HG02973 (cell line): ENCODE measurements around the gene MAB21L2.

Experiments used
- ATAC-seq: cut with Tn5 transposase; IDR thresholded peaks from one replicate; pipeline ENCODE4 v1.9.1; 2021; ENCODE audit warnings: moderate library complexity; ENCODE audit not compliant: unreplicated experiment

The MAB21L2 gene

GRCh38 chr4:150600812-150601445 lies 19.0 kb downstream of the MAB21L2 start:
- ATAC-seq = no peak

DNA sequence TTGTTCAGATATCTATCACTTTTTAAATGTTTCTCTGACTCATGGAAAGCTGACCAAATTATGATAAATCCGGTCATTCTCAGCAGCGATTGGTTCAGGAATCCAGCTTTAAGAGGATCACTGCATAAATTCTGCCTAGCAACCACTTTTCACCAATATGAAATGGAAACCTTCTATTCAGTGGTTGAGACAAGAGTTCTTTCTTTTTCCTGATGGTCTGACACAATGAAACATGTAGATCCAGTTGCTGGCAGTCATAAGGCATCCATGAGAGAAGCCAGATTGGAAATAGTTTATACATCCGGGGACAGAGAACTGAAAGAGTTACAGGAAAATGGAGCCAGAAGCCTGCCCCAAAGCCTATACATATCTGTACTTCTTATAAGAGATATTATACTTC lies 27.2 kb downstream of the MAB21L2 start:
- ATAC-seq = no peak

- ATAC-seq = no peak
Measured at GRCh38 chr4:150619042-150619441, 37.1 kb downstream of the MAB21L2 start.

DNA sequence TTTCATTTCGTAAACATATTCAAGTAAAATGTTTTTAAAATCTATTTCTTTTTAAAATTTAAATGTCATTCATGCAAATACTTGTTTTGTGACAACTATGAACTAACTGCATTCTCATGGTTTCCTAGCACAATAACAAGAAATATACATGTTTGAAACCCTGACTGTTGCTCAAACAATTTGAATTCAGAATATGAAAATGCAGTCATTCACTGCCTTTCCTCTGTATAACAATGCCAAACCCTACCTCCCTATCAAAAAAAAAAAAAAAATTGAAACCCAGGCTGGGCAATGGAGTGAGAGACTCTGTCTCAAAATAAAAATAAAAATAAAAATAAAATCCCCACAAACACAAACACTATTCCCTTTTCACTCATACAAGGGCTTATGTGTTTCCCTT lies 42.1 kb downstream of the MAB21L2 start:
- ATAC-seq = no peak

DNA sequence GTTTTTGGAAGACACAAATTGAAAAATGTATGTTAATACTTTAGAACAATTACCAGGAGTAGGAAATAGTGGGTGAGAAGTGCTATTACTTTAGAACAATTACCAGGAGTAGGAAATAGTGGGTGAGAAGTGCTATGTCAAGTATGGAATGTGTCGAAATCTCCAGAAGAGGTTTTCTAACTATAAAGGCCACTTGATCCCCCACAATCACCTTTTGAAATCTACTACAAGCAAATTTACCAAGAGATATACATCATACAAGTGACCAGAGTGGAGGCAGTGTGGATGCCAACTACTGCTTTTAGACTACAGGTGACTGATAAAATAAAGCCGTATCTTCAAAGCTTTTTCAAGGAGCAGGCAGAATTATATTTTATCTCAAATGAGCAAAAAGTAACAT lies 43.1 kb downstream of the MAB21L2 start:
- ATAC-seq = no peak

DNA sequence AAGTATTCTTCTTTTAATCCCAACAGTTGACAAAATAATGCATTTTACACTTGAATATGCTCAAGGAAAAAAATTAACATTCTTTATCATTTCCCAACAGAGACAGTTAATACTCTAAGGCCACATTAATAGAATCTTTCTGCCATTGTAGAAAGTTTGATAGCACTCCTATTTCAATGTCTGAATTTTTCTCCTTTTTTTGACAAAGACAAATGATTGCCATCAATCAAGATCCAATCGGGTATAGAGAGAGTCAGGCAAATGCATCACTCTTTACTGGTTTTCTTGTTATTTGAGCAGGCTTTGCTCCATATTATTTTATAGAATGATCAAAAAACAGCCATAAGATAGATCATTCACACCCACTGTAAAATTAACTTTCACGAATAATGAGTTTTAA lies 46.1 kb downstream of the MAB21L2 start:
- no peak for ATAC-seq

GRCh38 chr4:150632639-150633038 lies 50.7 kb downstream of the MAB21L2 start:
- no peak for ATAC-seq
